Neural progenitor cell (in vitro differentiated cells): ENCODE results near the gene KIF5B. TPM values are rescaled to one million over a fixed set of nuclear protein-coding genes. Genes with fewer than 3 reads are reported as not detected.

Experiments used
- DNase-seq: peaks from one replicate; pipeline ENCODE4 v3.0.0-alpha.2; 2016; ENCODE audit warnings: low spot score
- H2AFZ ChIP-seq: fragments of 200-600 bp; sonication (generic); replicated peaks from 2 replicates; pipeline ENCODE4 v1.6.1; 2016; ENCODE audit warnings: antibody characterized with exemption
- H3F3A ChIP-seq: fragments of 200-600 bp; sonication (generic); 2 replicates; pipeline ENCODE4 v1.6.1; 2016; ENCODE audit warnings: antibody characterized with exemption, low read depth
- H3K27ac ChIP-seq: fragments of 200-600 bp; sonication (generic); 2 replicates; pipeline ENCODE4 v1.5.1; 2016; ENCODE audit warnings: mild to moderate bottlenecking
- H3K27me3 ChIP-seq: fragments of 200-600 bp; sonication (generic); 2 replicates; pipeline ENCODE4 v1.6.1; 2016; ENCODE audit warnings: mild to moderate bottlenecking, moderate library complexity
- H3K36me3 ChIP-seq: fragments of 200-600 bp; sonication (generic); 2 replicates; pipeline ENCODE4 v1.5.1; 2016
- H3K4me1 ChIP-seq: fragments of 200-600 bp; sonication (generic); 2 replicates; pipeline ENCODE4 v1.6.1; 2016; ENCODE audit warnings: mixed run types
- H3K4me2 ChIP-seq: fragments of 200-600 bp; sonication (generic); 2 replicates; pipeline ENCODE4 v1.6.1; 2016
- H3K4me3 ChIP-seq: fragments of 200-600 bp; sonication (generic); 2 replicates; pipeline ENCODE4 v1.5.1; 2016
- H3K79me2 ChIP-seq: fragments of 200-600 bp; sonication (generic); 2 replicates; pipeline ENCODE4 v1.6.1; 2016; ENCODE audit warnings: low read depth
- H3K9ac ChIP-seq: fragments of 200-600 bp; sonication (generic); 2 replicates; pipeline ENCODE4 v1.6.1; 2016
- H3K9me3 ChIP-seq: fragments of 200-600 bp; sonication (generic); 2 replicates; pipeline ENCODE4 v1.5.1; 2016; ENCODE audit warnings: low read depth
- H4K20me1 ChIP-seq: fragments of 200-600 bp; sonication (generic); 2 replicates; pipeline ENCODE4 v1.6.1; 2016; ENCODE audit warnings: low read depth
- H3K27ac Mint-ChIP-seq: 3 replicates; pipeline ENCODE4 v1.8.0; 2021; ENCODE audit warnings: mixed read lengths
- H3K27me3 Mint-ChIP-seq: 2 replicates; pipeline ENCODE4 v1.8.0; 2022; ENCODE audit warnings: low read depth, mild to moderate bottlenecking, inconsistent platforms, moderate library complexity, mixed read lengths; ENCODE audit not compliant: insufficient read depth
- H3K36me3 Mint-ChIP-seq: 3 replicates; pipeline ENCODE4 v1.8.0; 2021; ENCODE audit warnings: mixed read lengths
- H3K4me1 Mint-ChIP-seq: 3 replicates; pipeline ENCODE4 v1.8.0; 2021; ENCODE audit warnings: mixed read lengths
- H3K4me3 Mint-ChIP-seq: 3 replicates; pipeline ENCODE4 v1.8.0; 2021; ENCODE audit warnings: mild to moderate bottlenecking, moderate library complexity, mixed read lengths
- H3K9me3 Mint-ChIP-seq: 3 replicates; pipeline ENCODE4 v1.8.0; 2020; ENCODE audit warnings: mixed read lengths
- CTCF ChIP-seq: fragments of 200-600 bp; sonication (generic); IDR thresholded peaks from 2 replicates; pipeline ENCODE4 v1.5.1; 2017; ENCODE audit warnings: antibody characterized with exemption, mild to moderate bottlenecking
- EZH2 ChIP-seq: fragments of 200-600 bp; sonication (generic); IDR thresholded peaks from 2 replicates; pipeline ENCODE4 v1.6.1; 2017; ENCODE audit warnings: antibody characterized with exemption, mild to moderate bottlenecking, moderate library complexity
- EZH2phosphoT487 ChIP-seq: fragments of 200-600 bp; sonication (generic); IDR thresholded peaks from 2 replicates; pipeline ENCODE4 v1.6.1; 2017; ENCODE audit warnings: antibody characterized with exemption
- total RNA-seq: library from RNA; depleted of rRNA; stranded (reverse); fragments of >200 nt; gene quantifications from 2 replicates; pipeline ENCODE4 v1.2.3, GENCODE V29; 2015; ENCODE audit warnings: low replicate concordance

KIF5B gene
- total RNA-seq, 1 donor from 2014 or later, result 131 TPM

- Histone ChIP-seq H3K36me3 (no peaks in the 10 kb centered on the region), H3K4me1 (no peaks in the 10 kb centered on the region), H3K79me2 (no peaks in the 10 kb centered on the region), H3K4me3 (no peak overlapping the region), H3K9ac (no peak overlapping the region), H2AFZ (no peak overlapping the region), H3K27ac (no peak overlapping the region), H3K9me3 (no peaks in the 10 kb centered on the region), H3F3A (no peaks in the 10 kb centered on the region), H4K20me1 (no peaks in the 10 kb centered on the region), H3K4me2 (no peak overlapping the region), H3K27me3 (no peaks in the 10 kb centered on the region)
- peaks cover 3% of the 10 kb centered on the region for H3K27me3 Mint-ChIP-seq
- peaks cover 5% of the 10 kb centered on the region for H3K4me1 Mint-ChIP-seq
- H3K9me3 Mint-ChIP-seq, result no peaks in the 10 kb centered on the region
- DNase-seq, result no peak
- no peak overlapping the region for H3K27ac Mint-ChIP-seq
- no peaks in the 10 kb centered on the region for H3K36me3 Mint-ChIP-seq
- TF ChIP-seq CTCF, result no peak
- no peak for TF ChIP-seq EZH2phosphoT487
- TF ChIP-seq EZH2, result no peak
- no peak overlapping the region for H3K4me3 Mint-ChIP-seq
Measured at GRCh38 chr10:32073659-32074058, 17.4 kb upstream of the KIF5B start.

- no peaks in the 10 kb centered on the region for H4K20me1 ChIP-seq
- Mint-ChIP-seq H3K4me3 (no peak overlapping the region), H3K36me3 (no peaks in the 10 kb centered on the region), H3K27ac (no peak overlapping the region), H3K9me3 (no peaks in the 10 kb centered on the region), H3K27me3 (peaks cover 6% of the 10 kb centered on the region), H3K4me1 (peaks cover 5% of the 10 kb centered on the region)
- H3K4me1 ChIP-seq, result no peaks in the 10 kb centered on the region
- no peak for DNase-seq
- no peak overlapping the region for H3K4me2 ChIP-seq
- H3K27me3 ChIP-seq, result no peaks in the 10 kb centered on the region
- no peak overlapping the region for H3K27ac ChIP-seq
- no peaks in the 10 kb centered on the region for H3K79me2 ChIP-seq
- TF ChIP-seq EZH2phosphoT487 (no peak), CTCF (no peak), EZH2 (no peak)
- H3K4me3 ChIP-seq, result no peak overlapping the region
- no peak overlapping the region for H3K9ac ChIP-seq
- no peaks in the 10 kb centered on the region for H3F3A ChIP-seq
- H2AFZ ChIP-seq, result no peak overlapping the region
- H3K36me3 ChIP-seq, result no peaks in the 10 kb centered on the region
- no peaks in the 10 kb centered on the region for H3K9me3 ChIP-seq
Measured at GRCh38 chr10:32073128-32073527, 16.9 kb upstream of the KIF5B start.

DNA sequence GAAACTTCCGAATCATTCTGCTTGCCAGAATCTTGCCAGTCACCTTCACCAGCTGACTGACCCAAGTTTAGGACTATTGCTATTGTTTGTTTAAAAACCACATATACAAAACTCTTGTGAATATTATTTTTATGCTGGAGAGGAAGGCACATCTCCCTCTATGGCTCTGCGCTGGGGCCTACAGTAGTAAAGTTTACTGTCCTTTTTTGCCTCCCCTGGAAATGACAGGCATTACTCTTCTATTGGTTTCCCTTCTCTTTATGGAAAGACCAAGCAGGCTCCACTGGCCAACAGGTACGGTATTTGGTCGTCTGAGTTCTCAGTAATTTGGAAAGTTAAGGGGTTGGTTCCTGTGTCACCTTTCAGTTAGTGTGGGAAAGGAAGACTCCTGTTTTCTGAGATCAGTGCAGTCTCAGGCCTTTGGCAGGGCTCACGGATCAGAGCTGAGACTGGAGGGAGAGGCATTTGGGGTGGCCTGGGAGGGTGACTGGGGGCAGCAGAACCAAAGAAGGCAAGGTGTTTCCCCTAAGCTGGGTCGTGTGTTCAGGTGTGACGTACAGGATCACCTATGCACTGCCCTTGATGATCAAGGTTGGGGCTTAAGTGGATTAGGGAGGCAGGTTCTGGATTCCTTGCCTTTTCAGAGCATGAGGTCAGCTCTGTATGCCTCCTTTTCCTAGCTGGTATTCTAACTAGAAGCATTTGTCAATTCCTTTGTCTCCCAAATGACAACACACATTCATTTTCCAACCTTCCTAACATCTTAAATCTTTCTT, 16.0 kb upstream of the KIF5B start:
- Histone ChIP-seq H3K79me2 (no peaks in the 10 kb centered on the region), H3K36me3 (no peaks in the 10 kb centered on the region), H4K20me1 (no peaks in the 10 kb centered on the region), H3K27me3 (no peaks in the 10 kb centered on the region), H3K27ac (no peak overlapping the region), H3K4me3 (no peak overlapping the region), H2AFZ (no peak overlapping the region), H3K9me3 (no peaks in the 10 kb centered on the region), H3F3A (no peaks in the 10 kb centered on the region), H3K4me1 (no peaks in the 10 kb centered on the region), H3K4me2 (no peak overlapping the region), H3K9ac (no peak overlapping the region)
- peaks cover 6% of the 10 kb centered on the region for H3K27me3 Mint-ChIP-seq
- no peaks in the 10 kb centered on the region for H3K9me3 Mint-ChIP-seq
- H3K27ac Mint-ChIP-seq, result no peak overlapping the region
- TF ChIP-seq EZH2, result no peak
- no peak for TF ChIP-seq CTCF
- TF ChIP-seq EZH2phosphoT487, result no peak
- no peak for DNase-seq
- peaks cover 2% of the 10 kb centered on the region for H3K4me1 Mint-ChIP-seq
- no peak overlapping the region for H3K4me3 Mint-ChIP-seq
- no peaks in the 10 kb centered on the region for H3K36me3 Mint-ChIP-seq
